Measurements from ENCODE around the gene ADAMTS8.

The ADAMTS8 gene

GRCh38 chr11:130462101-130462885 lies 33.9 kb upstream of the ADAMTS8 start:
- no peak for DNase-seq

GRCh38 chr11:130459521-130459920 lies 31.1 kb upstream of the ADAMTS8 start:
- no peak for DNase-seq

GRCh38 chr11:130458410-130458729 lies 30.0 kb upstream of the ADAMTS8 start:
- no peak for DNase-seq

- no peak for DNase-seq
Observed at GRCh38 chr11:130457623-130458409, 29.4 kb upstream of the ADAMTS8 start.

GRCh38 chr11:130456286-130456685 lies 27.9 kb upstream of the ADAMTS8 start:
- no peak for DNase-seq

GRCh38 chr11:130455483-130456127 lies 27.2 kb upstream of the ADAMTS8 start:
- DNase-seq, result no peak

GRCh38 chr11:130454491-130455252 lies 26.3 kb upstream of the ADAMTS8 start:
- DNase-seq, result no peak

- DNase-seq, result no peak
Observed at GRCh38 chr11:130452940-130453339, 24.5 kb upstream of the ADAMTS8 start.

GRCh38 chr11:130452176-130452575 lies 23.8 kb upstream of the ADAMTS8 start:
- no peak for DNase-seq

- DNase-seq, result no peak
Observed at GRCh38 chr11:130451231-130452019, 23.0 kb upstream of the ADAMTS8 start.

- DNase-seq, result peak; percentile 11
Observed at GRCh38 chr11:130449996-130450769, 21.8 kb upstream of the ADAMTS8 start.

- no peak for DNase-seq
Observed at GRCh38 chr11:130449310-130449990, 21.0 kb upstream of the ADAMTS8 start.

- peak; percentile 14 for DNase-seq
Observed at GRCh38 chr11:130448416-130449309, 20.3 kb upstream of the ADAMTS8 start, which contains the start of gene ADAMTS15. ADAMTS15 (plus strand) TSS chr11:130448645; CDS start chr11:130448974, 329 bp downstream.

- no peak for DNase-seq
Observed at GRCh38 chr11:130448039-130448415, 19.6 kb upstream of the ADAMTS8 start.

GRCh38 chr11:130445788-130446187 lies 17.4 kb upstream of the ADAMTS8 start:
- DNase-seq, result no peak

- DNase-seq, result no peak
Observed at GRCh38 chr11:130442737-130443136, 14.3 kb upstream of the ADAMTS8 start.

GRCh38 chr11:130441719-130442118 lies 13.3 kb upstream of the ADAMTS8 start:
- no peak for DNase-seq

GRCh38 chr11:130439876-130440275 lies 11.5 kb upstream of the ADAMTS8 start:
- no peak for DNase-seq

GRCh38 chr11:130439160-130439519 lies 10.7 kb upstream of the ADAMTS8 start:
- no peak for DNase-seq
